GM12801 (cell line): ENCODE results near the gene GALNT2.

Experiments used
- TF ChIP-seq, protein P1 (sequence below): IDR thresholded peaks from one replicate; pipeline ENCODE4 v1.5.1; 2011; ENCODE audit warnings: control low read depth; ENCODE audit not compliant: insufficient read length; ENCODE audit errors: extremely low read depth

Gene GALNT2

GRCh38 chr1:230310381-230311163 lies 243.5 kb downstream of the GALNT2 start:
- TF ChIP-seq, protein P1, sequence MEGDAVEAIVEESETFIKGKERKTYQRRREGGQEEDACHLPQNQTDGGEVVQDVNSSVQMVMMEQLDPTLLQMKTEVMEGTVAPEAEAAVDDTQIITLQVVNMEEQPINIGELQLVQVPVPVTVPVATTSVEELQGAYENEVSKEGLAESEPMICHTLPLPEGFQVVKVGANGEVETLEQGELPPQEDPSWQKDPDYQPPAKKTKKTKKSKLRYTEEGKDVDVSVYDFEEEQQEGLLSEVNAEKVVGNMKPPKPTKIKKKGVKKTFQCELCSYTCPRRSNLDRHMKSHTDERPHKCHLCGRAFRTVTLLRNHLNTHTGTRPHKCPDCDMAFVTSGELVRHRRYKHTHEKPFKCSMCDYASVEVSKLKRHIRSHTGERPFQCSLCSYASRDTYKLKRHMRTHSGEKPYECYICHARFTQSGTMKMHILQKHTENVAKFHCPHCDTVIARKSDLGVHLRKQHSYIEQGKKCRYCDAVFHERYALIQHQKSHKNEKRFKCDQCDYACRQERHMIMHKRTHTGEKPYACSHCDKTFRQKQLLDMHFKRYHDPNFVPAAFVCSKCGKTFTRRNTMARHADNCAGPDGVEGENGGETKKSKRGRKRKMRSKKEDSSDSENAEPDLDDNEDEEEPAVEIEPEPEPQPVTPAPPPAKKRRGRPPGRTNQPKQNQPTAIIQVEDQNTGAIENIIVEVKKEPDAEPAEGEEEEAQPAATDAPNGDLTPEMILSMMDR: no peak

DNA sequence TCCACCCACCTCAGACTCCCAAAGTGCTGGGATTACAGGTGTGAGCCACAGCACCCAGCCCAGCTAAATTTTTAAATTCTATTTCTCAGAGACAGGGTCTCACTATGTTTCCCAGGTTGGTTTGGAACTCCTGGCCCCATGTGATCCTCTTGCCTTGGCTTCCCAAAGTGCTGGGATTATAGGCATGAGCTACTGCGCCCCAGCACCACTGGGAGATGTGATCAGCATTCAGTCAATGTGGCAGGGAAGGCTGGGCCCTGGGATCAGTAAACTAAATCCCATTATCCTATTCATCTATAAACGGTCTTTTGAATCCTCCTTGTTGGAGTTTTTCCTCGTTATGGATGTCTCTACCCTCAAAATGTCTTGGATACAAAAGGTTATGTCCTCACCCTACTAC lies 245.6 kb downstream of the GALNT2 start:
- TF ChIP-seq, protein P1: no peak

DNA sequence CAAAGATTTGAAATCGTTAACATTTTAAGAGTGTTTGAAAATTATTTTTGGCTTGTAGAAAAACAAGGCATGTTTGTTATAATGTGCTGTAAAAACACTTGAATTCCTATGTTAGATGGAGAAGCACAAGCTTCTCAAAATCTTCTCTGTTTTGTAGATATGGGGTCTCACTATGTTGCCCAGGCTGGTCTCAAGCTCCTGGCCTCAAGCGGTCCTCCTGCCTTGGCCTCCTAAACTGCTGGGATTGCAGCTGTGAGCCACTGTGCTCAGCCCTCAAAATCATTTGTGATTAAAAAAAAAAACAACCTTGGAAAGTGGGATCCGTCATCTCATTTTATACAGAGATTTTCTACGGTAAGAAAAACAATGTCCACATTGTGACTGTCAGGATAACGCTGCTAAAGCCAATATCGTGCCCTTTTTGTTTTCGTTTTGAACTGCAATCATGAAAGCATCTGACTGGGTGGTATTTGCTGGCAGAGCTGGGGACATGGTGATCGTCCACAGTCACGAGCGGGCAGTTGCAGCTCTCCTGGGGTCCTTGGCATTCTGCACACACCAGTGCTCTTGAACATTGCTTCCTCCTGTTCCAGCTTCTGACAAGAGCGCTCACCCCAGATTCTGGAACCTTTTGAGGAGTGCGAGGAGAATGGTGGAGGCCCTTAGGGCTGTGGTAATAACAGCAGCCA lies 246.6 kb downstream of the GALNT2 start:
- TF ChIP-seq, protein P1: no peak

DNA sequence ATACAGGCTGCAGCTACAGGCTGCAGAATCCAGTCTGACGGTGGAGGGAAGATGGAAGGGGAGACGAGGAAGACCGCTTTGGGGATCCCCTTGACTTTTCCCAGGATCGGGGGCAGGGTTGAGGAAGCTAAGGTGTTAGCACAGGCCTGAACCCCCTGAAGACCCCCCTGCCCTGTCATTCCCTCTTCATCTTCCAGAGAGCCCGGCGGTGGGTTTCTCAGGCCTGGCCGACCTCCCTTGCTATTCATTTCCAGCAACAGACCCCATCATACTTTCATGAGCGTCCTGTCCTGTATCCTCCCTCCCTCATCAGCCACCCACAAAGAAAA lies 247.1 kb downstream of the GALNT2 start:
- TF ChIP-seq, protein P1: no peak

GRCh38 chr1:230315099-230315498 lies 248.1 kb downstream of the GALNT2 start:
- TF ChIP-seq, protein P1: no peak

- TF ChIP-seq, protein P1: no peak
Measured at GRCh38 chr1:230316864-230317745, 250.1 kb downstream of the GALNT2 start.
